HuH-7 (cell line): ENCODE results near the gene RET.

Experiments used
- DNase-seq: peaks from one replicate; pipeline ENCODE4 v3.0.0; 2011; ENCODE audit warnings: low spot score

The RET gene

DNA sequence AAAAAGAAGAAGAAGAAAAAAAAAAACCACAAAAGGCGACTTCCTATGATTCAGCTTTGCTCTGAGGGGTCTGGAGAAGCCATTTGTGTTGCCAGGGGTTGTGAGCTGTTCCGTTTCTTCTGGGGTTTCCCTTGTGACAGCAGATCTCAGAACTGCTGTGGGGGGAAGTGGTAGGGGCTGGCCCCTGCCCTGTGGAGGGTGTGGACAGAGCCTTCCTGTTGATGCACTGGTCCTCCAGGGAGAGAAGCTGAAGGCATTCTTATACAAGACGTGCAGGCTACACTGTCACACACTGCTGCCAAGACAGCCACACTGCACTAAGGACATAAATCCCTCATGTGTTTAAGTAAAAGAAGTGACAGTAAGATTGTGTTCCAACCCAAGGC, 44.1 kb downstream of the RET start:
- no peak for DNase-seq

- DNase-seq: no peak
Observed at GRCh38 chr10:43121444-43121843, 44.6 kb downstream of the RET start.

GRCh38 chr10:43122096-43122495, 45.2 kb downstream of the RET start:
- DNase-seq: no peak

GRCh38 chr10:43122826-43123225, 46.0 kb downstream of the RET start:
- no peak for DNase-seq

DNA sequence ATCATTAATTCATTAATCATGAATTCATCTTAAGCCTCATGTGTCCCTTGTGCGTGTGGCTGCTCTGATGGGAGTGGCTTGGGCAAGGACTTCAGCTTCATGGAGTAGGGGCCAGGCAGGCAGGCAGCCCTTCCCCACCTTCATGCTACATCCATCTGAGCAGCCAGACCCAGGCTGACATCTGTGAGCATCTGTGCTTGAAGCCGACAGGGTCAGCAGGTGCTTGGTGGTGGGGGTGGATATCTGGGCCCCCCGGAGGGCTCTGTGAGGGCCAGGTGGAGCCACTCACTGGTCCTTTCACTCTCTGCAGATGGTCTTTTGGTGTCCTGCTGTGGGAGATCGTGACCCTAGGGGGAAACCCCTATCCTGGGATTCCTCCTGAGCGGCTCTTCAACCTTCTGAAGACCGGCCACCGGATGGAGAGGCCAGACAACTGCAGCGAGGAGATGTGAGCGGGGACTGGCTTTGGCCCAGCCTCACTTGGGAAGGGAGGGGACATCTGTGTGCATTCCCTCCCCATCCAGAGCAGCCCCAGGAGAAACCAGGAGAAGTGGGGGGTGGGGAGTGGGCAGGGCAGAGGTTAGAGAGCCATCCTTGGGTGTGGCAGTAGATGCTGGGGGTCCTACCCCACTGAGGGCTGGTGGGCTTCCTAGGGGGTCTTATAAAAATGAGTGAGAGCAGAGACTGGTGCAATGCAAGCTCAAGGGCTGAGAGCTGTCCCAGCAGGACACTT, 46.7 kb downstream of the RET start:
- DNase-seq: no peak

GRCh38 chr10:43124094-43124521, 47.2 kb downstream of the RET start:
- no peak for DNase-seq

GRCh38 chr10:43124574-43125273, 47.9 kb downstream of the RET start:
- no peak for DNase-seq

DNA sequence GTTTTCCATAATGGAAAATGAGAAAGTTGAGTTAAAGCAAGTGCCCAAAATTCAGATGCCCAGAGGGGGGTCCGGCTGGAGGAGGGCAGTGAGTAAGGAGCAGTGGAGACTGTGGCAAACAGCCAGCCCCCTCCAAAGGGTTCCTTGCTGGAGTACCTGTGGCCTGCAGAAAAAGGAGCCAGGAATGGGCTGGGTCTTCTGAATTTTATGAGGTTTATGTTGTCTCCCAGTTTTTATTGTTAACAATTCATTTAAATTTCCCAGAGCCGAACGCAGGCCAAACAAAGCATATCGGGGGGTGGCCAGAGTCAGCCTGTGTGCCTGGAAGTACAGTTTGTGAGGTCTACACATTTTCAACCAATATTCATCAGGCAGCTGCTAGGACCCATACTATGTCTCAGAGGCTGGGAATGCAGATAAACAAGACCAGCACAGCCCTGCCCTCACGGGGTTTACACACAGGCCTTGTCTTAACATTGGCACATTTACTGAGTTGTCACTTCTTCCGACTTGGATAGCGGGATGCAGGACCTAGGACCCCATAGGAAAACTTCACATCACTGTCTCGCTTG, 48.5 kb downstream of the RET start:
- DNase-seq: no peak

- no peak for DNase-seq
Observed at GRCh38 chr10:43125881-43126731, 49.2 kb downstream of the RET start.

DNA sequence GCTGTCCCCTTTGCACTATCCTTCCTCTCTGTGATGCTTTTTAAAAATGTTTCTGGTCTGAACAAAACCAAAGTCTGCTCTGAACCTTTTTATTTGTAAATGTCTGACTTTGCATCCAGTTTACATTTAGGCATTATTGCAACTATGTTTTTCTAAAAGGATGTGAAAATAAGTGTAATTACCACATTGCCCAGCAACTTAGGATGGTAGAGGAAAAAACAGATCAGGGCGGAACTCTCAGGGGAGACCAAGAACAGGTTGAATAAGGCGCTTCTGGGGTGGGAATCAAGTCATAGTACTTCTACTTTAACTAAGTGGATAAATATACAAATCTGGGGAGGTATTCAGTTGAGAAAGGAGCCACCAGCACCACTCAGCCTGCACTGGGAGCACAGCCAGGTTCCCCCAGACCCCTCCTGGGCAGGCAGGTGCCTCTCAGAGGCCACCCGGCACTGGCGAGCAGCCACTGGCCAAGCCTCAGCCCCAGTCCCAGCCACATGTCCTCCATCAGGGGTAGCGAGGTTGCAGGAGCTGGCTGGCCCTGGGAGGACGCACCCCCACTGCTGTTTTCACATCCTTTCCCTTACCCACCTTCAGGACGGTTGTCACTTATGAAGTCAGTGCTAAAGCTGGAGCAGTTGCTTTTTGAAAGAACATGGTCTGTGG, 50.0 kb downstream of the RET start:
- no peak for DNase-seq

- no peak for DNase-seq
Observed at GRCh38 chr10:43127442-43127841, 50.6 kb downstream of the RET start.

- DNase-seq: no peak
Observed at GRCh38 chr10:43128331-43128730, 51.5 kb downstream of the RET start.

DNA sequence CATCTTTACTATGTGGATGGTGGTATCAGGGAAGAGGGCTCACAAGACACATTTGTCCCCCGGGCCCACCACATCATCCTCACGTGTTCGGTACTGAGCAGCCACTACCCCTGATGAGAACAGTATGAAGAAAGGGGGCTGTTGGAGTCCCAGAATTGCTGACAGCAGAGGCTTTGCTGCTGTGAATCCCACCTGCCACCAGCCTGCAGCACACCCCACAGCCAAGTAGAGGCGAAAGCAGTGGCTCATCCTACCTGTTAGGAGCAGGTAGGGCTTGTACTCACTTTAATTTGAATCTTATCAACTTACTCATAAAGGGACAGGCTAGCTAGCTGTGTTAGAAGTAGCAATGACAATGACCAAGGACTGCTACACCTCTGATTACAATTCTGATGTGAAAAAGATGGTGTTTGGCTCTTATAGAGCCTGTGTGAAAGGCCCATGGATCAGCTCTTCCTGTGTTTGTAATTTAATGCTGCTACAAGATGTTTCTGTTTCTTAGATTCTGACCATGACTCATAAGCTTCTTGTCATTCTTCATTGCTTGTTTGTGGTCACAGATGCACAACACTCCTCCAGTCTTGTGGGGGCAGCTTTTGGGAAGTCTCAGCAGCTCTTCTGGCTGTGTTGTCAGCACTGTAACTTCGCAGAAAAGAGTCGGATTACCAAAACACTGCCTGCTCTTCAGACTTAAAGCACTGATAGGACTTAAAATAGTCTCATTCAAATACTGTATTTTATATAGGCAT, 52.3 kb downstream of the RET start:
- DNase-seq: no peak

DNA sequence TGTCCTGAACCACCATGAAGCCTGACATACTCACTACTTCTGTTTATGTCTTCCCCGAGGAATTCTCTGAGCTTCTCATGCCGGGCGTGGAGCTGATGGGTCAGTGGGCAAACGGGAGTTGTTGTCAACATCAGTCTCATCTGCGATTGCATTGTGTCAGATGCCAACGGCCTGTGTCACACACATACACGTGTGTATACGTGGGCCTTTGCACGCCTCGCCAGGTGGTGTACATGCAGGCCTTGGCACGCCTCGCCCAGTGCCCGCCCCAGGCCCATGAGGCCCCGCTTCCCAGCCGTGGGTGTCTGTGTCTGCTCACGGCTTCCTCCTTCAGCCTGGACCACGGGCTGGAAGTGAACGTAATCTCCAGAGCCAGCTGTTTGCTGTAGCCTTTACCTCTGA, 53.9 kb downstream of the RET start:
- no peak for DNase-seq

DNA sequence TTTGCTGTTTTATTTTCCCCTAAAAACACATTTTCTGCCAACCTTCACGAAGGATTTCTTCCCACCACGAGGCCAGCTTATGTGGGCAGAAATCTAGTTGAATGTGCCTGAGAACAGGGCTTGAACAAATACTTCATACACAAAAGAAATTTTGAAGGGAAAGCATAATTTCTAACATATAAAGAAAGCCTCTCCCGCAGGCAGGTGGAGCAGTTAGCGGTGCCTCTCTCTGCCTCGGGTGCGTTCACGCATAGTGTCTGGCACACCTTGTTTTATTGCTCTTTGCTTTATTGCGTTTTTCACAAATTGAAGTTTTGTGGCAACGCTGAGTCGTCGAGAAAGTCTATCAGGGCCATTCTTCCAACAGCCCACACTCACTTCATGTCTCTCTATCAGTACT, 54.4 kb downstream of the RET start:
- DNase-seq: no peak

- DNase-seq: no peak
Observed at GRCh38 chr10:43131906-43132305, 55.0 kb downstream of the RET start.

DNA sequence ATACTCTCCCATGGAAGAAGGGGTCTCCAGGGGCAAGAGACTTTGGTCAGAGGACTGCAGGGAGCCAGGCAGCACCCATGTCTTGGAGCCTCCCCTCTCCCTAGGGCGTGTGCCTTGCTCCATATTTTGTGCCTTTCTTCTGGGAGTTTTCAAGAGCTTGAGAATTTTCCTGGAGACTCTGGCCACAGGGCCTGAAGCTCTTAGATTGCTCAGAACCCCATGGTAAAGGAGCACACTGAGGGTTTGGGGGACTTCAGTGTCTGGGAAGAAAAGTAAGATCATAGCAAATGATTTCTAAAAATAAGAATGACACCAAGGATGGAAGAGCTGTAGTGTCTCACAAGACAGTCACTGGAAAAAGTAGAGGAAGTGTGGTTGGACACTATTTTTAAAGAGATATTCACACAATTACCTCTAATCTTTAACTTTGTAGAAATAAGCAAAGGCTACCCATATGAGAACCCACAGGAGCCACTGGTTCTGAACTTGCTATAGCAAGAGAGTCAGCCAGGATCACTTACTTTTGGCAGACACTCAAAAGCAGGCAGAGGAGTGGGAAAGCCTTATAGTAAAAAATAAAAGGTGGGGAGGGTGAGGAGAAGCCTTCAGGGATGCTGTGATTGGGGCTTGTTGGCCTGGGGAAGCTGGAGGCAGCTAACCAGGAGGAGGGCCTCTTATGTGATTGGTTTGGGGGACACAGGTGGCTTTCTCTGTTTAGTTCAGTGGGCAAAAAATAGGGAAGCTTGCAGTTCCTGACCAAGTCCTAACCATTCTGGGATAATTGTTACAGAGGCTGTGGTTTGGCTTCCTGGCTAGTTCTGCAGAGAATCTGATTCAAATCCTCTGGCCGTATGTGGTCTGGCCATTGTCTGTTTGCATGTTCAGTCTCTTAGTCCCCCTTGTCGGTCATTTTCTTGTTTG, 56.3 kb downstream of the RET start:
- DNase-seq: no peak

GRCh38 chr10:43134126-43134905, 57.4 kb downstream of the RET start:
- DNase-seq: no peak

DNA sequence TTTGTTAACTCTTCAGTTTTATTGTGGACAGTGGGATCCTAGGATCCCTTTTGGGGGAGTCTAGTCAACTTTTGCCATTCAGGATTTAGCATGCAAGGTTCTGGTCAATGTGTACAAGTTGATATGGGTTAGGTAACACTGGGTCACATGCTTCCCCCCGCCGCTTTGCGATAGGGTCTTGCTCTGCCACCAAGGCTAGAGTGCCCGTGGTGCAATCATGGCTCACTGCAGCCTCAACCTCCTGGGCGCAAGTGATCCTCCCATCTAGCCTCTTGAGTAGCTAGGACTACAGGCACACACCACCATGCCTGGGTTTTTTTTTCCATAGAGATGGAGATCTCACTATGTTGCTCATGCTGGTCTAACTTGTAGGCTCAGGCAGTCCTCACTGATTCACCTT, 58.2 kb downstream of the RET start:
- DNase-seq: no peak
